Osteoblast (primary cell): ENCODE measurements around the gene PCCA. TPM values are rescaled to one million over a fixed set of nuclear protein-coding genes. Genes with fewer than 3 reads are reported as not detected.

Source experiments
- DNase-seq: peaks from one replicate; pipeline ENCODE4 v3.0.0; 2011; ENCODE audit warnings: low spot score, mixed read lengths; ENCODE audit not compliant: insufficient read length; ENCODE audit errors: missing footprints
- H2AFZ ChIP-seq: 2 replicates; pipeline ENCODE4 v1.6.0; 2011; ENCODE audit warnings: mild to moderate bottlenecking, low read length
- H3K27ac ChIP-seq: 2 replicates; pipeline ENCODE4 v1.5.1; 2011; ENCODE audit warnings: mild to moderate bottlenecking, low read depth, low read length, moderate library complexity
- H3K27me3 ChIP-seq: 2 replicates; pipeline ENCODE4 v1.6.0; 2012; ENCODE audit warnings: mild to moderate bottlenecking, control low read depth, inconsistent platforms, low read length, moderate library complexity; ENCODE audit not compliant: insufficient read depth
- H3K36me3 ChIP-seq: 2 replicates; pipeline ENCODE4 v1.5.1; 2011; ENCODE audit warnings: mild to moderate bottlenecking, low read length, control low read depth, moderate library complexity; ENCODE audit not compliant: insufficient read depth
- H3K4me1 ChIP-seq: 2 replicates; pipeline ENCODE4 v1.5.1; 2011; ENCODE audit warnings: mild to moderate bottlenecking, low read length, control low read depth, moderate library complexity; ENCODE audit not compliant: insufficient read depth
- H3K4me2 ChIP-seq: 2 replicates; pipeline ENCODE4 v1.6.0; 2011; ENCODE audit warnings: mild to moderate bottlenecking, low read length; ENCODE audit not compliant: insufficient read depth
- H3K4me3 ChIP-seq: fragments of 200-600 bp; sonication (generic); 3 replicates; pipeline ENCODE4 v1.5.1; 2012; ENCODE audit warnings: mild to moderate bottlenecking, low read length, inconsistent platforms; ENCODE audit not compliant: insufficient read depth
- H3K79me2 ChIP-seq: 2 replicates; pipeline ENCODE4 v1.6.0; 2012; ENCODE audit warnings: mild to moderate bottlenecking, low read length, control low read depth, inconsistent platforms; ENCODE audit not compliant: insufficient read depth
- H3K9me3 ChIP-seq: 2 replicates; pipeline ENCODE4 v1.5.1; 2011; ENCODE audit warnings: low read depth, low read length, control low read depth
- H4K20me1 ChIP-seq: 2 replicates; pipeline ENCODE4 v1.6.0; 2012; ENCODE audit warnings: mild to moderate bottlenecking, low read length, control low read depth; ENCODE audit not compliant: insufficient read depth
- total RNA-seq: library from RNA; depleted of rRNA; stranded (reverse); fragments of >200 nt; gene quantifications from 2 replicates; pipeline ENCODE4 v1.2.3, GENCODE V29; 2012
- TF ChIP-seq, protein P1 (sequence below): IDR thresholded peaks from 2 replicates; pipeline ENCODE4 v1.5.1; 2011; ENCODE audit warnings: mild to moderate bottlenecking, low read depth, low read length, moderate library complexity; ENCODE audit errors: extremely low read depth

The PCCA gene
- total RNA-seq, 1 donor, result 40.5 TPM

DNA sequence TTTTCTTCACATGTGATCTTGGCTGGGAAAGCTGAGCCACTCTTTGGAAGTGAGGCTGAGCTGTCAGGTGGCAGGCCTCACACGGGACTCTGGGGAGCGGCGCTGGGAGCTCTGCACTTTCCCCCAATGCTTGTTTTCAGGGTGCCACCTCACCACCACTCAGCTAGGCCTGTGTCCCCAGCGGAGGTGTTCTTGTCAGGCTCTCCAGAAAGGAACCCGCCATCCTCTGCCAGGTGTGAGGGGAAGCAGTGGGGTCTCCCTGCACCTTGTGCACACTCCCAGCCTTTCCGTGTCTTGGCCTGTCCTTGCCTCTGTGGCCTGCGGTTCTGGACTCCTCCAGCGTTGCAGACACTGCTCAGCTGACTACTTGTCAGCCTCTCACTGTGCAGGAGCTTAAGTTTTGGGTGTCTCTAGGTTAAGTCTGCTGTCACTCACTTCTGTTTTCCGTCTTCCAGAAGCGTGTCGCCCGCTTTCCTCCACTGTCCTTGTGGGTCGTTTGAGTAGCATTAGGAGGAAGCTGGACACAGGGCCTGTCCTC lies 447.8 kb downstream of the PCCA start:
- H2AFZ ChIP-seq, result no peak overlapping the region

DNA sequence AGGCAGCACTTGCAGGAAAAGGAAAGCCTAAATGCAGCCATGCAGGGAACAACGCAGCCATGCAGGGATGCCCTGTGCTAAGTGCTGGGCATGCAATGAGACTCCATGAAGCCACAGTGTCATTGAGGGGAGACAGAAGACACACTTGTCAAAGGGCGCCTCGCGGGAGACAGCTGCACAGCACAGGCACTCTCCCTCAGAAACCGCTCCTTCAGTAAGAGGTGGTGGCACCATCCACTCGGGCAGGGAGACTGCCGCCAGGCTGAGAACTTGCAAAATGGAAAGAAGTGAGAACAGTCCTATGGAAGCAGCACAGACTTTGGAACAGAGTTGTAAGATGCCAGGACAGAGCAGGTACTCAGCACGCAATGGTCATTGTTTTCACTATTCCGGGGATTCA lies 448.6 kb downstream of the PCCA start:
- no peaks in the 10 kb centered on the region for H3K36me3 ChIP-seq
- H3K79me2 ChIP-seq, result no peaks in the 10 kb centered on the region
- no peak overlapping the region for H3K4me3 ChIP-seq
- no peak overlapping the region for H3K4me2 ChIP-seq
- H4K20me1 ChIP-seq, result peaks cover 2% of the 10 kb centered on the region
- no peak overlapping the region for H3K27ac ChIP-seq
- H3K9me3 ChIP-seq, result no peaks in the 10 kb centered on the region
- H3K27me3 ChIP-seq, result no peaks in the 10 kb centered on the region
- TF ChIP-seq, protein P1, sequence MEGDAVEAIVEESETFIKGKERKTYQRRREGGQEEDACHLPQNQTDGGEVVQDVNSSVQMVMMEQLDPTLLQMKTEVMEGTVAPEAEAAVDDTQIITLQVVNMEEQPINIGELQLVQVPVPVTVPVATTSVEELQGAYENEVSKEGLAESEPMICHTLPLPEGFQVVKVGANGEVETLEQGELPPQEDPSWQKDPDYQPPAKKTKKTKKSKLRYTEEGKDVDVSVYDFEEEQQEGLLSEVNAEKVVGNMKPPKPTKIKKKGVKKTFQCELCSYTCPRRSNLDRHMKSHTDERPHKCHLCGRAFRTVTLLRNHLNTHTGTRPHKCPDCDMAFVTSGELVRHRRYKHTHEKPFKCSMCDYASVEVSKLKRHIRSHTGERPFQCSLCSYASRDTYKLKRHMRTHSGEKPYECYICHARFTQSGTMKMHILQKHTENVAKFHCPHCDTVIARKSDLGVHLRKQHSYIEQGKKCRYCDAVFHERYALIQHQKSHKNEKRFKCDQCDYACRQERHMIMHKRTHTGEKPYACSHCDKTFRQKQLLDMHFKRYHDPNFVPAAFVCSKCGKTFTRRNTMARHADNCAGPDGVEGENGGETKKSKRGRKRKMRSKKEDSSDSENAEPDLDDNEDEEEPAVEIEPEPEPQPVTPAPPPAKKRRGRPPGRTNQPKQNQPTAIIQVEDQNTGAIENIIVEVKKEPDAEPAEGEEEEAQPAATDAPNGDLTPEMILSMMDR, result no peak
- H2AFZ ChIP-seq, result no peak overlapping the region
- H3K4me1 ChIP-seq, result peaks cover 5% of the 10 kb centered on the region
- no peak for DNase-seq

More for the DNA sequence above, 447.8 kb downstream of the PCCA start:
- H3K9me3 ChIP-seq, result no peaks in the 10 kb centered on the region
- no peak overlapping the region for H3K27ac ChIP-seq
- H3K4me1 ChIP-seq, result peaks cover 5% of the 10 kb centered on the region
- H3K79me2 ChIP-seq, result no peaks in the 10 kb centered on the region
- H3K27me3 ChIP-seq, result no peaks in the 10 kb centered on the region
- DNase-seq, result no peak
- TF ChIP-seq, protein P1, result no peak
- no peak overlapping the region for H3K4me3 ChIP-seq
- H3K36me3 ChIP-seq, result no peaks in the 10 kb centered on the region
- peaks cover 2% of the 10 kb centered on the region for H4K20me1 ChIP-seq
- no peak overlapping the region for H3K4me2 ChIP-seq

DNA sequence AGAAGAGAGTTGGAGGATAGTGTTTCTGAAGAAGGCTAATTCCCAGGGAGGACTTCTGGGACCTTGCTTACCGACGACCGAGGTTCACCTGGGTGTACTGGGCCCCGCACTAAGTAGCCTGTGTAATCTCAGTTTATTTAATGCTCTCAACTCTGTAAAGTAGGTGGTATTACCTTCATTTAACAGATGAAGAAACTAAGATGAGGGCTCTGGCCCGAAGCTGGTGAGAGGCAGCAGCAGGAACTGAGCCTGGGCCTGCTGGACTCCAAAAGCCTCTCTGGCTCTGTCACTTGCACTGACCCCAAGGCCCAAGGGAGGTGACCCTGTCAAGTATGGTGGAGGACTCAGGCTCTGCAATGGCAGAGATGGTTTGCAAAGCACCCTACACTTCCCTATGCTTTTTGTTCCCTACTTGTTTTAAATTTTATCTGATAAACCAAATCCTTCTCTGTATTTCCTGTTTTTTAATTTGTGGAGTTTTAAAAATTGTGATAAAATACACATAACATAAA lies 449.1 kb downstream of the PCCA start:
- Histone ChIP-seq H3K4me3 (no peak overlapping the region), H3K27ac (no peak overlapping the region), H2AFZ (no peak overlapping the region), H3K36me3 (no peaks in the 10 kb centered on the region), H3K27me3 (no peaks in the 10 kb centered on the region), H3K9me3 (no peaks in the 10 kb centered on the region), H4K20me1 (peaks cover 2% of the 10 kb centered on the region), H3K4me2 (no peak overlapping the region), H3K4me1 (peaks cover 5% of the 10 kb centered on the region), H3K79me2 (no peaks in the 10 kb centered on the region)
- TF ChIP-seq, protein P1, result no peak
- DNase-seq, result peak; percentile 69

DNA sequence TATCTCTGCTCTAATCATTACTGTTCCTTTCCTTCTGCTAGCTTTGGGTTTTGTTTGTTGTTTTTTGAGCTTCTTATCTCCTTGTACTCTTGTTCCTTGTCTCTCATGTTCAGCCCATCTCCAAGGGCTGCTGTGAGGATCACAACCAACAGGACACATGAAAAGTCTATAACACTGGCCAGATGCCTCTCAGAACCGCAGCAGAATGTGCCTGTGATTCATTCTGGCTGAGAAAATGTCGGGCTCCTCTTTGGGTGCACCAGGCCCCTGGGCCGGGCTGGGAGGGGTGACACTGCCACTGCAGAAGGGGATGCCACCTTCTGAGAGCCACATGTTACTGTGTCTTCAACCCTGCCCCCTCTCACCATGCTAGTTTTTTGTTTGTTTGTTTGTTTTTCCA lies 451.7 kb downstream of the PCCA start:
- Histone ChIP-seq H3K9me3 (no peaks in the 10 kb centered on the region), H3K27me3 (no peaks in the 10 kb centered on the region), H4K20me1 (no peaks in the 10 kb centered on the region), H3K4me1 (no peaks in the 10 kb centered on the region), H2AFZ (no peak overlapping the region), H3K27ac (no peak overlapping the region), H3K36me3 (no peaks in the 10 kb centered on the region), H3K79me2 (no peaks in the 10 kb centered on the region), H3K4me3 (no peak overlapping the region), H3K4me2 (no peak overlapping the region)
- TF ChIP-seq, protein P1, result no peak
- peak; percentile 63 for DNase-seq
